ENCODE data around the gene CCDC172.

CCDC172 gene

DNA sequence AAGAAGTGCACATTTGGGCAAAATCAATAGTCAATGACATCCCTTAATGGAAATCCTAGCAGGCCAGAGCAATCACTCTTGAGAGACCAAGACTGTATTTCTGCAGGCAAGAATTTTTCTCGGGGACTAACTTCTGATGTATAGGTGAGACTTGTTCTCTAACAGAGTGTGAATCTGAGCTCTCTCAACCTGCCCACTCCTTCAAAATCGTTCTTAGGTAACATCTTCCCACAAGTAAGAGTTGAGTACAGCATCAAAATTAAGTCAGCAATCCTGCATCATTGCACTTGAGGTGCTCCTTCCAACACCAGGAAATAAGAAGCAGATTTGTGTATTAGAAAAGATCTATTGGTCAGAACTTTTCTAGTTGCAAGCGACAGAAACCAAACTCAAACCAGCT is 25.7 kb upstream of the CCDC172 start:
- no peak overlapping the region for H3K27ac ChIP-seq (replicated peaks)
- H3K4me3 ChIP-seq (replicated peaks; ENCODE audit: insufficient read depth, low read length) = no peak overlapping the region
- no peak for DNase-seq (ENCODE audit: low read depth in 1 of 2, low spot score in 1 of 2)
- H3K27me3 ChIP-seq (ENCODE audit: insufficient read depth, poor library complexity, severe bottlenecking) = no peaks in the 10 kb centered on the region
- TF ChIP-seq GABPA (IDR thresholded peaks at IDR 0.05; ENCODE audit: low read depth) (no peak), CTCF (IDR thresholded peaks at IDR 0.05; ENCODE audit: insufficient read depth, low read length) (no peak), POLR2AphosphoS5 (IDR thresholded peaks at IDR 0.05; ENCODE audit: low read depth) (no peak), SPI1 (IDR thresholded peaks at IDR 0.05; ENCODE audit: borderline replicate concordance, low read depth) (no peak)
- TF ChIP-seq, protein P1, sequence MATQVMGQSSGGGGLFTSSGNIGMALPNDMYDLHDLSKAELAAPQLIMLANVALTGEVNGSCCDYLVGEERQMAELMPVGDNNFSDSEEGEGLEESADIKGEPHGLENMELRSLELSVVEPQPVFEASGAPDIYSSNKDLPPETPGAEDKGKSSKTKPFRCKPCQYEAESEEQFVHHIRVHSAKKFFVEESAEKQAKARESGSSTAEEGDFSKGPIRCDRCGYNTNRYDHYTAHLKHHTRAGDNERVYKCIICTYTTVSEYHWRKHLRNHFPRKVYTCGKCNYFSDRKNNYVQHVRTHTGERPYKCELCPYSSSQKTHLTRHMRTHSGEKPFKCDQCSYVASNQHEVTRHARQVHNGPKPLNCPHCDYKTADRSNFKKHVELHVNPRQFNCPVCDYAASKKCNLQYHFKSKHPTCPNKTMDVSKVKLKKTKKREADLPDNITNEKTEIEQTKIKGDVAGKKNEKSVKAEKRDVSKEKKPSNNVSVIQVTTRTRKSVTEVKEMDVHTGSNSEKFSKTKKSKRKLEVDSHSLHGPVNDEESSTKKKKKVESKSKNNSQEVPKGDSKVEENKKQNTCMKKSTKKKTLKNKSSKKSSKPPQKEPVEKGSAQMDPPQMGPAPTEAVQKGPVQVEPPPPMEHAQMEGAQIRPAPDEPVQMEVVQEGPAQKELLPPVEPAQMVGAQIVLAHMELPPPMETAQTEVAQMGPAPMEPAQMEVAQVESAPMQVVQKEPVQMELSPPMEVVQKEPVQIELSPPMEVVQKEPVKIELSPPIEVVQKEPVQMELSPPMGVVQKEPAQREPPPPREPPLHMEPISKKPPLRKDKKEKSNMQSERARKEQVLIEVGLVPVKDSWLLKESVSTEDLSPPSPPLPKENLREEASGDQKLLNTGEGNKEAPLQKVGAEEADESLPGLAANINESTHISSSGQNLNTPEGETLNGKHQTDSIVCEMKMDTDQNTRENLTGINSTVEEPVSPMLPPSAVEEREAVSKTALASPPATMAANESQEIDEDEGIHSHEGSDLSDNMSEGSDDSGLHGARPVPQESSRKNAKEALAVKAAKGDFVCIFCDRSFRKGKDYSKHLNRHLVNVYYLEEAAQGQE (IDR thresholded peaks at IDR 0.05; ENCODE audit: insufficient replicate concordance, low read depth) = no peak

- TF ChIP-seq, protein P1 (IDR thresholded peaks at IDR 0.05; ENCODE audit: insufficient replicate concordance, low read depth) = no peak
- no peak for TF ChIP-seq SPI1 (IDR thresholded peaks at IDR 0.05; ENCODE audit: borderline replicate concordance, low read depth)
- no peak for TF ChIP-seq POLR2AphosphoS5 (IDR thresholded peaks at IDR 0.05; ENCODE audit: low read depth)
- no peak for TF ChIP-seq GABPA (IDR thresholded peaks at IDR 0.05; ENCODE audit: low read depth)
- TF ChIP-seq CTCF (IDR thresholded peaks at IDR 0.05; ENCODE audit: insufficient read depth, low read length) = no peak
- Histone ChIP-seq H3K4me3 (replicated peaks; ENCODE audit: insufficient read depth, low read length) (no peak overlapping the region), H3K27me3 (ENCODE audit: insufficient read depth, poor library complexity, severe bottlenecking) (no peaks in the 10 kb centered on the region), H3K27ac (replicated peaks) (no peak overlapping the region)
- DNase-seq (ENCODE audit: low read depth in 1 of 2, low spot score in 1 of 2) = no peak
Observed at GRCh38 chr10:116300542-116300941, 23.7 kb upstream of the CCDC172 start.

DNA sequence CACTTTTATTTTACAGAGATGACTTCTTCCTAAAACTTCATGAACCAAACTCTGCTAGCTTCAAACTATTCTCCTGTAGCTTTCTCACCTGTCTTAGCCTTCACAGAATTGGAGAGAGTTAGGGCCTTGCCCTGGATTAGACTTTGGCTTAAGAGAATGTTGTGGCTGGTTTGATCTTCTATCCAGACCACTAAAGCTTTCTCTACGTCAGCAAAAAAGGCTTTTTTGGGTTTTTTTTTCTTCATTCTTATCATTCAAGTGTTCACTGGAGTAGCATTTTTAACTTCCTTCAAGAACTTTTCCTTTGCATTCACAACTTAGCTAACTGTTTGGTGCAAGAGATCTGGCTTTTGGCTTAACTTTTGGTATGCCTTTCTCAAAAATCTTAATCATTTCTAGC is 19.3 kb upstream of the CCDC172 start:
- no peak overlapping the region for H3K4me3 ChIP-seq (replicated peaks; ENCODE audit: insufficient read depth, low read length)
- TF ChIP-seq, protein P1 (IDR thresholded peaks at IDR 0.05; ENCODE audit: insufficient replicate concordance, low read depth) = no peak
- TF ChIP-seq SPI1 (IDR thresholded peaks at IDR 0.05; ENCODE audit: borderline replicate concordance, low read depth) (no peak), POLR2AphosphoS5 (IDR thresholded peaks at IDR 0.05; ENCODE audit: low read depth) (no peak), GABPA (IDR thresholded peaks at IDR 0.05; ENCODE audit: low read depth) (no peak), CTCF (IDR thresholded peaks at IDR 0.05; ENCODE audit: insufficient read depth, low read length) (no peak)
- H3K27ac ChIP-seq (replicated peaks) = no peak overlapping the region
- H3K27me3 ChIP-seq (ENCODE audit: insufficient read depth, poor library complexity, severe bottlenecking) = no peaks in the 10 kb centered on the region
- DNase-seq (ENCODE audit: low read depth in 1 of 2, low spot score in 1 of 2) = no peak
